Prostate gland (tissue), 2 donors: ENCODE results near the gene TAF3. TPM values are rescaled to one million over a fixed set of nuclear protein-coding genes. Genes with fewer than 3 reads are reported as not detected.

ENCODE experiments used
- DNase-seq: peaks from one replicate; pipeline ENCODE4 v3.0.0-alpha.2; 2019; ENCODE audit warnings: low spot score
- H3K27ac ChIP-seq, 2 donors: fragments of 200-600 bp; sonication (generic); 2 replicates each; pipeline ENCODE4 v1.5.1; 2017 to 2019
- H3K27me3 ChIP-seq: fragments of 200-600 bp; sonication (generic); replicated peaks from 2 replicates; pipeline ENCODE4 v1.5.1; 2019; ENCODE audit not compliant: insufficient read depth
- H3K36me3 ChIP-seq, 2 donors: fragments of 200-600 bp; sonication (generic); 1 replicate in 1 of 2; 2 replicates in 1 of 2; pipeline versions ENCODE4 v1.5.1 to v1.8.1; 2017 to 2019
- H3K4me1 ChIP-seq: fragments of 200-600 bp; sonication (generic); replicated peaks from 2 replicates; pipeline ENCODE4 v1.5.1; 2019
- H3K4me3 ChIP-seq, 2 donors: fragments of 200-600 bp; sonication (generic); 2 replicates each; pipeline ENCODE4 v1.5.1; 2017 to 2019
- H3K9me3 ChIP-seq: fragments of 200-600 bp; sonication (generic); 2 replicates; pipeline ENCODE4 v1.5.1; 2017
- CTCF ChIP-seq, 4 experiments: fragments of 200-600 bp in 2 of 4; fragments of 450-650 bp in 2 of 4; sonication (generic) in 2 of 4; IDR thresholded peaks; 1 replicate in 3 of 4; 2 replicates in 1 of 4; pipeline ENCODE4 v1.5.1; 2016 to 2019; ENCODE audit warnings: antibody characterized with exemption in 4 of 4, mild to moderate bottlenecking in 2 of 4, moderate library complexity in 2 of 4
- POLR2A ChIP-seq: fragments of 450-650 bp; IDR thresholded peaks from one replicate; pipeline ENCODE4 v1.6.1; 2016; ENCODE audit warnings: antibody characterized with exemption, mild to moderate bottlenecking
- POLR2AphosphoS5 ChIP-seq: sonication (generic); formaldehyde crosslinking; IDR thresholded peaks from one replicate; pipeline ENCODE4 v1.6.1; 2017; ENCODE audit warnings: antibody characterized with exemption
- WGBS: methylation state at CpG from one replicate; pipeline ENCODE4 v1.1.5; 2018; 5-methylcytosine and 5-hydroxymethylcytosine counted together
- intact Hi-C: fragments of 100-400 bp; cut with DNase I; formaldehyde crosslinking; loops from one replicate; pipeline ENCODE4 v1.14.2; 2022
- total RNA-seq, 2 donors: library from RNA; depleted of rRNA; stranded (reverse); fragments of >200 nt; gene quantifications; one replicate each; pipeline ENCODE4 v1.1.0, GENCODE V29; 2016

The TAF3 gene
- total RNA-seq, 2 donors from 2014 or later, result 4.4 to 20.2 TPM

- DNase-seq, result no peak
- Histone ChIP-seq H3K36me3 (no peaks in the 10 kb centered on the region), H3K27ac (no peak overlapping the region), H3K4me1 (no peaks in the 10 kb centered on the region), H3K4me3 (no peak overlapping the region), H3K27me3 (no peaks in the 10 kb centered on the region), H3K9me3 (no peaks in the 10 kb centered on the region)
- WGBS, result 58% methylated on average over 3 of the region's 3 CpGs
- intact Hi-C loops, result no loop called here
- TF ChIP-seq POLR2A (no peak), POLR2AphosphoS5 (no peak), CTCF (IDR thresholded peaks at IDR 0.05) (no peak)
Observed at GRCh38 chr10:7813481-7813880, 4.8 kb upstream of the TAF3 start.

GRCh38 chr10:7817576-7817975 lies 729 bp upstream of the TAF3 start:
- Histone ChIP-seq H3K27me3 (no peaks in the 10 kb centered on the region), H3K4me3 (peak overlapping the region; percentile 97 to 99), H3K36me3 (no peaks in the 10 kb centered on the region), H3K27ac (no peak overlapping the region), H3K9me3 (no peaks in the 10 kb centered on the region), H3K4me1 (no peaks in the 10 kb centered on the region)
- no peak for DNase-seq
- TF ChIP-seq POLR2AphosphoS5, result no peak
- TF ChIP-seq CTCF (IDR thresholded peaks at IDR 0.05), result no peak
- no peak for TF ChIP-seq POLR2A
- intact Hi-C loops, result no loop called here
- 15% methylated on average over 12 of the region's 12 CpGs for WGBS

GRCh38 chr10:7817984-7818294 lies 366 bp upstream of the TAF3 start:
- Histone ChIP-seq H3K4me3 (peak overlapping the region; percentile 97 to 99), H3K4me1 (no peaks in the 10 kb centered on the region), H3K27me3 (no peaks in the 10 kb centered on the region), H3K27ac (peak overlapping the region in 1 of 2 donors; percentile 31), H3K9me3 (no peaks in the 10 kb centered on the region), H3K36me3 (no peaks in the 10 kb centered on the region)
- TF ChIP-seq CTCF (IDR thresholded peaks at IDR 0.05) (no peak), POLR2A (no peak), POLR2AphosphoS5 (no peak)
- intact Hi-C loops, result no loop called here
- no peak for DNase-seq
- 0% methylated on average over 10 of the region's 10 CpGs for WGBS

GRCh38 chr10:7819121-7819460 lies 786 bp downstream of the TAF3 start:
- peak overlapping the region; percentile 61 to 73 for H3K27ac ChIP-seq
- no peaks in the 10 kb centered on the region for H3K9me3 ChIP-seq
- DNase-seq, result peak; percentile 39
- no peaks in the 10 kb centered on the region for H3K36me3 ChIP-seq
- peak overlapping the region; percentile 97 to 99 for H3K4me3 ChIP-seq
- H3K27me3 ChIP-seq, result no peaks in the 10 kb centered on the region
- H3K4me1 ChIP-seq, result no peaks in the 10 kb centered on the region
- intact Hi-C loops, result no loop called here
- under 1% methylated on average over 17 of the region's 17 CpGs for WGBS
- TF ChIP-seq CTCF (IDR thresholded peaks at IDR 0.05), result no peak
- TF ChIP-seq POLR2A, result no peak
- TF ChIP-seq POLR2AphosphoS5, result no peak

- DNase-seq, result no peak
- WGBS, result 90% methylated on average over 3 of the region's 3 CpGs
- Histone ChIP-seq H3K36me3 (no peaks in the 10 kb centered on the region), H3K4me3 (no peak overlapping the region), H3K27ac (no peak overlapping the region), H3K9me3 (no peaks in the 10 kb centered on the region), H3K4me1 (no peaks in the 10 kb centered on the region), H3K27me3 (no peaks in the 10 kb centered on the region)
- TF ChIP-seq POLR2A (no peak), POLR2AphosphoS5 (no peak), CTCF (IDR thresholded peaks at IDR 0.05) (no peak)
- intact Hi-C loops, result no loop called here
Observed at GRCh38 chr10:7824251-7824650, 5.9 kb downstream of the TAF3 start.
